Frontal cortex (tissue), 4 donors: ENCODE measurements around the gene BCOR. TPM values are rescaled to one million over a fixed set of nuclear protein-coding genes. Genes with fewer than 3 reads are reported as not detected.

ENCODE experiments used
- DNase-seq, 2 donors: peaks; one replicate each; pipeline ENCODE4 v3.0.0; 2012; ENCODE audit warnings: low spot score in 2 of 2
- FAIRE-seq: peaks from 2 replicates; lab custom pipeline; 2012; peaks lifted over from hg19 to GRCh38; lab: Jason Lieb, UNC
- total RNA-seq: library from RNA; depleted of rRNA; stranded (reverse); fragments of >200 nt; gene quantifications from one replicate; pipeline ENCODE4 v1.2.3, GENCODE V29; 2014
- donor health status: control.
- donor health status: control.
- donor health status: control.

The BCOR gene
- total RNA-seq, 1 donor from 2014 or later: 26.5 TPM

GRCh38 chrX:40088299-40088625 lies 9.5 kb downstream of the BCOR start:
- no peak for DNase-seq
- FAIRE-seq: no peak

- FAIRE-seq (no peak), DNase-seq (no peak)
These were observed 10.1 kb downstream of the BCOR start for GRCh38 chrX:40087425-40088298.

- FAIRE-seq (no peak), DNase-seq (peak in 1 of 2 donors; percentile 70)
These were observed 11.0 kb downstream of the BCOR start for GRCh38 chrX:40086569-40087335.

GRCh38 chrX:40085714-40086113 lies 12.0 kb downstream of the BCOR start:
- FAIRE-seq (no peak), DNase-seq (no peak)

GRCh38 chrX:40085102-40085551 lies 12.6 kb downstream of the BCOR start:
- FAIRE-seq: no peak
- no peak for DNase-seq

GRCh38 chrX:40084471-40085101 lies 13.2 kb downstream of the BCOR start:
- no peak for DNase-seq
- no peak for FAIRE-seq

GRCh38 chrX:40083979-40084359 lies 13.8 kb downstream of the BCOR start:
- DNase-seq (no peak), FAIRE-seq (no peak)

- no peak for FAIRE-seq
- no peak for DNase-seq
These were observed 14.4 kb downstream of the BCOR start for GRCh38 chrX:40083120-40083978.

GRCh38 chrX:40082447-40083119 lies 15.2 kb downstream of the BCOR start:
- FAIRE-seq: no peak
- no peak for DNase-seq

GRCh38 chrX:40081679-40082068 lies 16.1 kb downstream of the BCOR start:
- FAIRE-seq (no peak), DNase-seq (no peak)

GRCh38 chrX:40080894-40081678 lies 16.7 kb downstream of the BCOR start:
- no peak for FAIRE-seq

GRCh38 chrX:40079572-40079971 lies 18.2 kb downstream of the BCOR start:
- FAIRE-seq: no peak
- no peak for DNase-seq

More at GRCh38 chrX:40080894-40081678, 16.7 kb downstream of the BCOR start:
- no peak for DNase-seq

GRCh38 chrX:40078489-40079227 lies 19.1 kb downstream of the BCOR start:
- DNase-seq (no peak), FAIRE-seq (no peak)

GRCh38 chrX:40077906-40078305 lies 19.9 kb downstream of the BCOR start:
- FAIRE-seq: no peak
- no peak for DNase-seq

GRCh38 chrX:40076750-40077575 lies 20.8 kb downstream of the BCOR start:
- FAIRE-seq (no peak), DNase-seq (no peak)

- FAIRE-seq: no peak
- no peak for DNase-seq
These were observed 22.8 kb downstream of the BCOR start for GRCh38 chrX:40074959-40075332.
